Stimulated activated CD4-positive, alpha-beta T cell treated with anti-CD3 and anti-CD28 coated beads, Interleukin-12 subunit alpha, Interleukin-12 subunit beta, amount 100 ng/mL, for 4 hours (primary cell): ENCODE results near the gene ARHGEF39.
"Not testable (repeated sequence)": the region's sequence is repeated elsewhere in the genome, so short reads cannot be mapped to it uniquely, and the experiment has no call there.

Source experiments
- DNase-seq: peaks from one replicate; pipeline ENCODE4 v3.0.0-alpha.2; 2020

ARHGEF39 gene

DNA sequence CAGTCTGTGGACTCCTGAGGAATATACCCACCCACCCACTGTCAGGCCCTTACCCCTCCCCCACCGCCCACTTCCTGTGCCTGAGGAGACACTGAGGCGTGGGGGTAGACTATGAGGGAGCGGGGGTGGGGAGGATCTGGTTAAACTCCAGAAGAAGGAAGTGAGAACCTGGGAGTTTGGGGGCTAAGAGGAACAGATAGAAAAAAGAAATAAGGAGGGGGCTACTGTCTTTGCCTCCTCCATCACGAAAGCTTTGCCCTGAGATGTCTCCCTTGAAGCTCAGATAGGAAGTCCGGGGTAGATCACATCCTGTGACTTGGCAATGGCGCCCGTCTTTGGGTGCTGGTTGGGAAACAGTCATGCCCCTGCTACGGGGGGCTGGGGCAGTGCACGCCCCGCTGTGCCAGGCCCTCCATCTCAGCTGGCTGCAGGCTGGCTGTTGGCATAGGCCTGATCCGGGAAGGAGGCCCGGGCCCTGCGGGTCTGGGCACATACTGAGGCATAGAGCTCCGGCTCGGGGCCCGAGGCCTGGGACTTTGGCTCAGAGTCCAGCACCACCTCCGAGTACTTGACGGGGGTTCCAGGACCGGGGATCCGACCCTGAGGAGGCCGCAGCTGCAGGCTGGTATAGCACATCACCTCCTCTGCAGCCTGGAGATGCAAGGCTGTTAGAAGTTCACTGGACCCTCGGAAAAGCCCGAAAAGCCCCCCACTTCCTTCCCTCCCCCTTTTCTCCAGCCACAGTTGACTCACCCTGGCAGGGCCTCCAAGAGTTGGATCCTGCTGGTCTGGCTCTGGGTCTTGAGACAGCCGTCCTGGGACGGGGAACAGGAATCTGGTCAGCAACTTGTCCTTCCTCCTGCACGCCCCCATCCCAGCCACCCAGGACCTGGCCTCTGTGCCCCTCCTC is 15.3 kb downstream of the ARHGEF39 start:
- DNase-seq: peak; percentile 43

DNA sequence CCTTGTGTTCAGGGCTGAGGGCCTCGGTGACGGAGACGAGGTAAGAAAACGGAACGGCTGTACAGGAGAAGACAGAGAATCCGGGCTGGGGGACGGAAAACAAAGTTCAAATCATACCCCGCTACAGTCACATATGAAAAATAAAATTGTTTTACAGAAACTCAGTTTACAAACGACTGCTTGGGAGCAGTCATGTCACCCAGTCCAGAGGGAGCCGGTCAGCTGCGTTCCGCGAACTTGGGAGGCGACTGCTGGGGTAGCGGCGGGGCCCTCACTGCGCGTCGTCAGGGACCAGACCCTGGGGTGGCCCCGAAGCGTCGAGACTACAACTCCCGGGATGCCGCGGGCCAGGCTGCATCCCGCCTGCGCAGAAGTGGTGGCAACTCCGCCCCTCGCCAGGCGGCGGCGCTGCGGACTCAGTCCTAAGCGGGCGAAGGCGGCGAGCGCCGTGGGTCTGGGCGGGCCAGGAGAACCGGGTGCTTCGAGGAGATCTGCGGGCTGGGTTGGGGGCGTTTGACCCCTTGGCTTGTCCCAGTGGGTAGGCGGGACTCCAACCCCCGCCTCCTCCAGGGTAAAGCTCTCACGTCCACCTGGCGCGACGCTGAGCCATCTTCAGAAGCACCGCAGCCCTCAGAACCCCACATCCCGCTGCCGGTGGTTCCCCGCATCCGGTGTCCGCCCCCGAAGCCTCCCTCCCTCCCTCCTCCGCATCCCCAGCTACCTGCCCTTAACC is 18.3 kb downstream of the ARHGEF39 start:
- DNase-seq: peak; percentile 91

DNA sequence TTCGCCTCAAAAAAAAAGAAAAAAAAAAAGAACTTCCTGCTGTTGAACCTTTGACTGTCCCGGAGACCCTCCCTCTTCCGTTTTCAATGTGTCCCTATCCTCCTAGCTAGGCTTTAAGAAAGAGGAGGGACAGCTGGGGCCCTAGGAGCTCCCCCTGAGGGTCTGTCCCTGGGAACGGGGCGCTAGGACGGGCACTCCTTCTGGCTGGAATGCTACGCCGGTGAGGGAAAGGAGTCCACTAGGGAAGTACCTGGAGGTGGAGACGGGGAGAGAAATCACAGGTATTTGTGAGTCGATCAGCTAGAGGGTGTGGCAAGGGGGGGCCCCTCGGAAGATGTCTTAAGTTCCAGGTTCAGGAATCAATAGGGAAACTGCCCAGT is 18.9 kb downstream of the ARHGEF39 start:
- no peak for DNase-seq

DNA sequence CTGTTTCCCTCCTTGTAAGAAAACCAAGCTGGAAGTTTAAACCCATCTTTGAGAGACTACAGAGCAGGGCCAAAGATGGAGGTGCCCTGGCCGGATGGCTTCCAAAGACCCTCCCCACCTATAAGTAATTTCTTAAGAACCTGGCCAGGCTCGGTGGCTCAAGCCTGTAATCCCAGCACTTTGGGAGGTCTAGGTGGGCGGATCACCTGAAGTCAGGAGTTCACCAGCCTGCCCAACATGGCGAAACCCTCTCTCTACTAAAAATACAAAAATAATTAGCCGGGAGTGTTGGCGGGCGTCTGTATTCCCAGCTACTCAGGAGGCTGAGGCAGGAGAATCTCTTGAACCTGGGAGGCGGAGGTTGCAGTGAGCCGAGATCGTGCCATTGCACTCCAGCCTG is 19.3 kb downstream of the ARHGEF39 start:
- DNase-seq: not testable (repeated sequence)

DNA sequence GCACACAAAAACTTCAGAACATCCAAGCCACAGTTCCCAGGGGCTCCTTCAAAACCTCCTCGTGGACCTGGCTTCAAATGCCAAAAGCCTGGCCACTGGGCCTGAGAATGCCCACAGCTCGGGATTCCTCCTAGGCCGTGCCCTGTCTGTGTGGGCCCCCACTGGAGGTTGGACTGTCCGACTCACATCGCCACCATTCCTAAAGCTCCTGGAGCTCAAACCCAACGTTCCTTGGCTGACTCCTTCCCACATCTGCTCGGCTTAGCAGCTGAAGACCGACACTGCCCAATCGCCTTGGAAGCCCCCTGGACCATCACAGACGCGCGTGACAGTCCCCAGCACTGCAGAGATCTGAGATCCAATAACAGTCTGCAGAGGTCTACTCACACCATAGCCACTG is 21.9 kb downstream of the ARHGEF39 start:
- no peak for DNase-seq

DNA sequence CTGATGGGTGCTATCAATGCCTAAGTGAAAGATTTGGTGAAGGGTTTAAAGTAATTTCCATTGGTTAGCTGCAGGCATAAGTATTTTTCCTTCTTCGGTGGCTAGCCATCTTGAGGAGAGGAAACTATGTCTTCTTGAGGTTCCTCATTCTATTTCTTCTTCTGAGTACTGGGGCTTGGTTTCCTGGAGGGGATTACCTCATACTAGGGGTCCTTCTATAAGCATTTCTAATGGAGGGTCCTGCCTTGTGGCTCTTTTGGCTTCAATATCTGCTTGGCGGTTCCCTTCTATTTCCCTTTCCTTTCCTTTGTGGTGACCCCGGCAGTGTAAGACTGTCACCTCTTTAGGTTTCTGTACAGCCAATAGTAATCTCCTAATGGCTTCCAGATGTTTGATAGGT is 23.5 kb downstream of the ARHGEF39 start:
- not testable (repeated sequence) for DNase-seq

DNA sequence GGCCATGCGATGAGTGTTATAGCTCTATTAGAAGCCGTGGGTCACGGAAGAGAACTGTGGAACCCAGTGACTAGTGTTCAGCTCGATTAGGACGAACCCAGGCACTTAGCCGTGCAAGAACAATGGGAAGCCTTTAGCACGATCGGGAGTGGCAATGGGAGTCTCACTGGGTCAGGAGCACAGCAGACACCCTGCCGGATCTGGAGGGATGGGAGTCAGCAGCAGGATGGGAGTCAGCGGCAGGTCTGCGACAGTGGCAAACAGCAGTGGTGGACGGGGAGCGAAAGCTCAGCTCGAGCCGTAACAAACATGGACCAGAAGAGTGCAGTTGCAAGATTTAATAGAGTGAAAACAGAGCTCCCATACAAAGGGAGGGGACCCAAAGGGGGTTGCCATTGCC is 24.6 kb downstream of the ARHGEF39 start:
- not testable (repeated sequence) for DNase-seq

DNA sequence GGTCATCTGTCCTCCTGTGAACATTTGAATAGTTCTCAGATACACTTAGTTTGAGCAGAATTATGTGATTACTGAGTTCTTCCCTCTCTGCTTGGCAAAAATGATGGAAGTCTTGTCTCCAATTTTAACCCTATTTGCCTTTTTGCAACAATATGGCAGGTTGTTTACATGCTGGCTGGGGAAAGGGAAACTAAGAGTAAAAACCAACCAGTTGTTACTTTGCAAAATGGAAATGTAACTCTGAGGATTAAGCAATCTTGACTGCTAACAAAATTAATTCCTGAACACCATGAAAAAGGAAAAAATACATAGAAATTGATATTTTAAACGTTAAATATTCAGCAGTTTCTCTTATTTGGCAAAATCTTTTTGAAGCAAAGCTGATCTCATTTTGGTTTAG is 25.4 kb downstream of the ARHGEF39 start:
- no peak for DNase-seq

DNA sequence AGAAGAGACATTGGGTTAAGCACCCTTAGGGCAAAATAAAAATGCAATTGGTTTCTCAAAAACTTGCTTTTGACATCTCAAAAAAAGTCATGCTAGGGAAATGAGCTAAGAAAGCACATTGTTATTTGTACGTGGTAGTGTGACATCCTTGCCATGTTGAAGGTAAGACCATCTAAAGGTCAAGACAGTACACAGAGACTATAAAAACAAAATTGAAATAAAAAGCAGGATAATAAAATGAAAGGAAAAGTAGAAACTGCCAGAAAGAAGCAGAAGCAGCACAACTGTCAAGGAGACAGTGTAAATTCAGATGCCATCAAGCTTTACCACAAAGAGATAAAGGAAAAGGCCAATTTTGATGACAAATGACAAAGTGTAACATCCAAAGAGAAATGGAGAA is 25.8 kb downstream of the ARHGEF39 start:
- not testable (repeated sequence) for DNase-seq

DNA sequence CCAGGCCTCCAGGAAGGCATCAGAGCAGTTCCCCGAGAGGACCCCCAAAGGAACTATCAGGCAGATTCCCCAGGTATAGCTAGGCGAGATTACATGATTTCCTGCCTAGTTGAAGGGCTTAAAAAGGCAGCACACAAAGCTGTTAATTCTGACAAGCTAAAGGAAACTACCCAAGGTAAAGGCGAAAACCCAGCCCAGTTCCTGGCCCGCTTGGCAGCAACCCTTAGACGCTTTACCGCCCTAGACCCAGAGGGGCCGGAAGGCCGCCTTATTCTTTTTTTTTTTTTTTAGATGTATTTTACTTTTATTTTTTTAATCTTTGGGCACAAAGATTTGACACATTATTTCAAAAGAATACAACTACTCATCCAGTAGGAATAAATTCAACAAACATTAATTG is 26.2 kb downstream of the ARHGEF39 start:
- not testable (repeated sequence) for DNase-seq

DNA sequence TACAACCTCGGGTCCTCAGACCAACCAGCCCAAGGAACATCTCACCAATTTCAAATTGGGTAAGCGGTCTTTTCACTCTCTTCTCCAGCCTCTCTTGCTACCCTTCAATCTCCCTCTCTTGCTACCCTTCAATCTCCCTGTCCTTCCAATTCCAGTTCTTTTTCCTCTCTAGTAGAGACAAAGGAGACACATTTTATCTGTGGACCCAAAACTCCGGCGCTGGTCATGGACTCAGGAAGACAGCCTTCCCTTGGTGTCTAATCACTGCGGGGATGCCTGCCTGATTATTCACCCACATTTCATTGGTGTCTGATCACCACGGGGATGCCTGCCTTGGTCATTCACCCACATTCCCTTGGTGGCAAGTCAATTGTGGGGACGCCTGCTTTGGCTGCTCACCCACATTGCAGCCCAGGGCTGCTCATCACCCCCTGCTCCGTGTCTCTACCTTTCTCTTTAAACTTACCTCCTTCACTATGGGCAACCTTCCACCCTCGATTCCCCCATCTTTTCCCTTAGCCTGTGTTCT is 27.5 kb downstream of the ARHGEF39 start:
- not testable (repeated sequence) for DNase-seq

DNA sequence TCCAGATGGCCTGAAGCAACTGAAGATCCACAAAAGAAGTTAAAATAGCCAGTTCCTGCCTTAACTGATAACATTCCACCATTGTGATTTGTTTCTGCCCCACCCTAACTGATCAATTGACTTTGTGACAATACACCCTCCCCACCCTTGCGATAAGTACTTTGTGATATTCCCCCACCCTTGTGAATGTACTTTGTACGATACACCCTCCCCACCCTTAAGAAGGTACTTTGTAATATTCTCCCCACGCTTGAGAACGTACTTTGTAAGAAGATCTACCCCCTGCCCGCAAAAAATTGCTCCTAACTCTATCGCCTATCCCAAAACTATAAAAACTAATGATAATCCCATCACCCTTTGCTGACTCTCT is 28.1 kb downstream of the ARHGEF39 start:
- DNase-seq: not testable (repeated sequence)

DNA sequence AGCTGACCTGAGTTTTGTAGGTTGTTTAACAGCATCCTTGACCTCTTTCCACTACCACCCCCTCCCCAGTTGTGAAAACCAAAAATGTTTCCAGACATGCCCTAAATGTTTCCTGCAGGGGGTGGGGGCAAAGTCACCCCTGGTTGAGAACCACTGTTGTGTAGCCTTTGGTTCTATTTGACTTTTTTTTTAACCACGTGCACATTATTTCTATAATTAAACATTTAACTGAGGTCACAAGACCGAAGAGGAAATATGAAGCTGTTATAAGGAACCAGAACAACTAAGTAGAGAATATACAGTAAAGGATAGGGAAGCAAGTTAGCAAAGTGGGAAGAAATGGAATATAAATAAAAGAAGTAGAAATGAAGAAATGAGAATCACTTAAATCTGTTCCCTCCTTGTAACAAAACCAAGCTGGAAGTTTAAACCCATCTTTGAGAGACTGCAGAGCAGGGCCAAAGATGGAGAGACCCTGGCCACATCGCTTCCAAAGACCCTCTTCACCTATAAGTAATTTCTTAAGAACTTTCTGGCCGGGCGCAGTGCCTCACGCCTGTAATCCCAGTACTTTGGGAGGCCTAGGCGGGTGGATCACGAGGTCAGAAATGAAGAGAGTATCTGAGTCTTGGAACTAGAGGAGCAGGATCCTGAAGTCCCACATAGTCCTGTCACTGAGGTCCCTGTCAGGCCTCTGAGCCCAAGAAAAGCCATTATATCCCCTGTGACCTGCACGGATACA is 28.7 kb downstream of the ARHGEF39 start:
- DNase-seq: no peak

DNA sequence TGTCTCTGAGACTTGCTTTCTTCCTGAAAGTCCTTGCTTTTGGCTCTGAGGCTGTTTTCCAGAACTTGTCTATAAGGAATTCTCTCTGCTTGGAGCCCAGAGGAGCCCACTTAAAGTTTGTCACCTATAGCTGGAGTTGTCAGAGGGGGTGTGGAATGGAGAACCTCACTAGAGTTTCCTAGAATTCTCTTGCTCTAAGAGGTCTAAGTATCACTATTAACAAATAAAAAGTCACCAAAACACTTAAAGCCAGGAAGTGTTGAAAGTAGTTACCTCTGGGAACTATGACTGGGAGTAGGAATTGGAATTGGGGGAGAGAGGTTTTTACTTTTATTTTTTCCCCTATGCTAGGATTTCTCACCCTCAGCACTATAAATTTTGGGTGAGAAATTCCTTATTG is 29.3 kb downstream of the ARHGEF39 start:
- DNase-seq: no peak

DNA sequence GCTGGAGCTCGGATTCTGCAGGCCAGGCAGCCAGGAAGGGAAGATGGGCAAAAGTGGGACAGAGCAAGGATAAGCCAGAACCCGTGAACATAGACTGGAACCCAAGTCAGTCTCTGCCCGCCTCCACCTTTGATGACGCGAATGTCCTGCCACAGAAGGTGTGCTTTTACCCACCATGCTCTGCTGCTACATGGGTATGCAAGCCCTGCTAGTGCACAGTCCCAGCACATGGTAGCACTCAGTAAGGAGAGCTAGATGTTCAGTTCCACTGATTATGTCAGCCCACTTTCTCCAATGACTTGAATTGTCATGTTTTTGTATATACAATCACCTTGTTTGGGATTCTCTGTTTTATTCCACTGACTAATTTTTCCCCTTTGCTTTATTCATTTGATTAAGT is 35.4 kb downstream of the ARHGEF39 start:
- DNase-seq: no peak

DNA sequence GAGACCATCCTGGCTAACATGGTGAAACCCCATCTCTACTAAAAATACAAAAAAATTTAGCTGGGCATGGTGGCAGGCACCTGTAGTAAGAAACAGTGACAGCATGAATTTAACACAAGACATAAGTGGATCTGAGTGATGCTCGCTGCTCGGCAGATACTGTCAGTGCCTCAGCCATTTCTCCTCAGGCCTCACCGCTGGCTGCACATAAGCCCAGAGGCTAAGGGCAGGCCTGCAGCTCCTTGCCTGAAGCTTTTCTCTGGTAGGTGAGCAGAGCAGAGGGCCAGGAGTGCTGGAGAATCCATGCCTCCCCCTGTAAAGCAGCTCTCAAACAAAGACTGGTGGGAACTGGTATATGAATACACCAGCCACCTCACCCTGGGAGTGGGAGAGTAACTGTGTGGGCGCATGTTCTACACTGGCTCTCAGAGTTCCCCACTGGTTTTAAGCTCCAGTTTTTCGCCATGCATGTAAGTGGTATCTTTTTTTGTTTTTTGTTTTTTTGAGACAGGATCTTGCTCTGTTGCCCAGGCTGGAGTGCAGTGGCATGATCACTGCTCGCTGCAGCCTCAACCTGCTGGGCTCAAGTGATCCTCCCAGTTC is 36.5 kb downstream of the ARHGEF39 start:
- DNase-seq: no peak

DNA sequence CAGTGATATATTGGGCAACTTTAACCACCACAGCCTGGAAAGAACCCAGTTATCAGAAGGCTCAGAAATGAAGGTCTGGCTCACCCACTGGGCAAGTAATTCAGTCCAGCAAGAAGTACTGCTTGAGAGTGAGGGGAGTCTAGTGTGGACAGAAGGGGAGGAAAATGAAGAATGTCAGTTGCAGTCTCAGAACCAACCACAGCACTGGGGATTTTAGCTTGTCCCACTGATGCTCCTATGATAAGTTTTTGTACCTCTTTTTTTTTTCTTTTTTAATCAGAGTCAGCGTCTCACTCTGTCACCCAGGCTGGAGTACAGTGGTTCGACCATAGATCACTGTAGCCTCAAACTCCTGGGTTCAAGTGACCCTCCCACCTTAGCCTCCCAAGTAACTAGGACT is 37.4 kb downstream of the ARHGEF39 start:
- DNase-seq: no peak

DNA sequence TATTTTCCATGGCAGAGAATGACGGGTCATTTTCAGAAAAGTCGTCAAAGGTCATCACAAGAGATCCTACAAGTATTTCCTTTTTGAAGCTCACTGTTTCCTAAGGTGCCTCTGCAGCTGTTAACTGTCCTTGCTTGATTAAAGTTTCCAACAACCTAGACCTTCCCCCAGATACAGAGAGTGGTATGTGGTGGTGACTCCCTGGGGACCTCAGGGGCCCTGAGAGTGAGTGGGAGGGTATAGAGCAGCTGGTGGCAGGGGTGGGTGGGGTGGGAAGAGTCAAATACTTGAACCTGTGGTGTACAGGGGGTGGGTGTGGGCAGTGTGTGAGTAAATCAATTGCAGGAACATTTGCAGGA is 45.2 kb downstream of the ARHGEF39 start:
- DNase-seq: no peak

DNA sequence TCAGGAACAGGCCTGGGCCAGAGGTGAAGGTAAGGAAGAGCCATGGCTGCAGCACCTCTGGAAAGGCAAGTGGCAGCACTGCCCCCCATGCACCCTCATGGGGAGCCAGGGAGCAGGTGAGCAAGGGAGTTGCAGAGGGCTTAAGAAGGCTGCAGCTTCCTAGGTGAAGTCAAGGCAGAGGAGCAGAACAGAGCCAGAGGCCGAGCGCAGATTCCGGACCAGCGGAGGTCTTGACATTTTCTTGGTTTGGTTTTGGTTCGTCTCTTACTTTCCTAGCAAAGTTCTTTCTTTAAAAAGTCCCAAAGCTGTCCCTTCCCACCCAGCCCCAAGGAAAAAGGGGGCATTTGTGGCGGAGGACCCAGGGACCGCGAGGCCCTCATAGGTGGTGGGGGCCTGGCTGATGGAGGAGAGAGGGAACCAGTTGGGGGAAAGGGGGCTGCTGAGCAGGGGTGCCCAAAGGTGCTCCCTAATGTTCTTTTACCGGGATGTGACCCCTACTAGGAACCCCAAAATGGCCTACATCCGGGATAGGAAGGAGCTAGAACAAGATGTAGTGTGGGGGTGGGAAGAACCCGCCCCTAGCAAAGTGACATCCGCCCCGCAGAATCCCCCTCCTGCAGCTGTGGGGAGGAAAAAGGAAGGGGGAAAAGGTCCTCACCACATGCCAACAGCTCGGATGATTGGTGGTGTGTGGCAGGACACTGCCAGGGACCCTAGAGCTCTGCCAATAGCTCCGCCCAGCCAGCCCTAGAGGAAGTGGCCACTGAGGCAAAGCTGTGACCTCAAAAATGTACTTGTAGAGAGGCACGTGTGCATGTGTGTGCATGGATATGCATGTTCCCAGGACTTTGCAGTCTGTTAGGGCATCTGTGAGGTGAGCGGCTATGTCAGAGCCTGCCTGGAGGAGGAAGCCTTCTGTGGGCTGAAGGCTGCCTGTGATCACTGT is 45.9 kb downstream of the ARHGEF39 start:
- DNase-seq: no peak

DNA sequence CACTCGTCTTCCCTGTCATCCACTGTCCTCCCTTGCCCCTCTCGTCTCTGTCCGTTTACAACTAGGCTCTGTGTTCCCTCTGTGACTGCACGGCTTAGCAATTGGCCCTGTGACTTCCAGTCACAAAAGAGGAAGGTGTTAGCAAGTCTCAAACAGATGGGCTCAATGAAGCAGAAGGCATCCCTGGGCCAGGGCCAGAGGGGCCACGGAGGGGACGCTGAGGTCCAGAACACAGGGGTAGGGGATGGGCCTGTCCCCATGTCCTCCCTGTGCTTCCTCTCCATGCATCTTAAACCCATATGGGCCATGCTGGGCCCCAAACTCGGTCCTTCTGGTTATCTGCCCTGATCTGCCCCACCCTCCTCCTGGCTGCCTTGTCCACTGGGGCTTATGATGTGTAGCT is 46.7 kb downstream of the ARHGEF39 start, which contains the start of gene CD72:
TSS of gene CD72 (minus strand) at position 89 of the 403 bp plus-strand sequence. CDS start 110 bp downstream, outside the sequence.
- DNase-seq: no peak

DNA sequence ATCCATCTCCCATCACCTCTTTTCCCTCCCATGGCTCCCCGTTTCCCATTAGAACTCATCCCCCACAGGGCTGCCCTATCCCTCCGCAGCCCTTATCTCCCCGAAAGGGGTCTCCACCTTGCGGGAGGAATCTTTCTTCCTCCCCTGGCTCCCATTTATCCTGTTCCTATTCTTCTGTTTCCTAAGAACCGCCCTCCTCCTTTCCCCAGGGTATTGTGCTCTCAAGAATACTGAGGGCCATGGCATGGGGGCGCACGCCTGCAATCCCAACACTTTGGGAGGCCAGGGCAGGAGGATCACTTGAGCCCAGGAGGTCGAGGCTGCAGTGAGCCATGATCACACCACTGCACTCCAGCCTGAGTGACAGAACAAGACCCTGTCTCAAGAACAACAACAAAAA is 47.4 kb downstream of the ARHGEF39 start:
- DNase-seq: no peak
